NCI-H524 treated with DMSO at 0.1 percent for 48 hours (cell line): Measurements from ENCODE around the gene TAX1BP1.

Experiments
- DNase-seq: peaks from one replicate; lab custom pipeline; 2025; lab: John Stamatoyannopoulos, UW

Gene TAX1BP1

GRCh38 chr7:27739301-27739908, 557 bp upstream of the TAX1BP1 start:
- DNase-seq, result no peak

GRCh38 chr7:27740449-27741086, 606 bp downstream of the TAX1BP1 start:
- DNase-seq, result peak; percentile 15

DNA sequence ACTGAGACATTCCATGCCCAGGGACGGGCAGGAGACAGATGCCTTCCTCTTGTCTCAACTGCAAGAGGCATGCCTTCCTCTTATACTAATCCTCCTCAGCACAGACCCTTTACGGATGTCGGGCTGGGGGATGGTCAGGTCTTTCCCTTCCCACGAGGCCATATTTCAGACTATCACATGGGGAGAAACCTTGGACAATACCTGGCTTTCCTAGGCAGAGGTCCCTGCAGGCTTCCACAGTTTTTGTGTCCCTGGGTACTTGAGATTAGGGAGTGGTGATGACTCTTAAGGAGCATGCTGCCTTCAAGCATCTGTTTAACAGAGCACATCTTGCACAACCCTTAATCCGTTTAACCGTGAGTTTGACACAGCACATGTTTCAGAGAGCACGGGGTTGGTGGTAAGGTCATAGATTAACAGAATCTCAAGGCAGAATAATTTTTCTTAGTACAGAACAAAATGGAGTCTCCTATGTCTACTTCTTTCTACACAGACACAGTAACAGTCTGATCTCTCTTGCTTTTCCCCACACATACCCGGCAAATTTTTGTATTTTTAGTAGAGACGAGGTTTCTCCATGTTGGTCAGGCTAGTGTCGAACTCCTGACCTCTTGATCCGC, 2.2 kb downstream of the TAX1BP1 start:
- peak; percentile 67 for DNase-seq

DNA sequence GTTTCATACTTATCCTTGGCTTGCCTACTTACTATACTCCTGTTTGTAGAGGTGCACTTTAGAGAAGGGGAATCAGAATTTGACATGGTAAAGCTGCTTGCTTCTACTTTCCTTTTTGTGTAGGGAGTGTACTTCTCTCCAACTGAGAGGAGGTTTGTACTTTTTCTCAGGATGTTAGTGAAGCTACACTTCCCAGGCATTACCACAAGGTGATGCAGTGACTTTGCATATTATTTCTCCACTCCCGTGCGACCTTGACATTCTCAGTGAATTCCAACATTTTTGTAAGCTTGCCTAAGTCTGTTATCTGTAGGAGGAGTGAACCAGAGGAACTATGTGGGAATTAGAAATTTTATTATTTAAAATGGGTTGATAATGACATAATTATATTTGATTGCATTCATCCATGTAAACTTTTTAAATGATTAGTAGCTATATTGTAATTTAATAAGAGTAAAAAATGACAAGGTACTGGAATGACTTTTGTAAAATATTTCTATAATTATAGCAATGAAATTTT, 5.2 kb downstream of the TAX1BP1 start:
- no peak for DNase-seq

DNA sequence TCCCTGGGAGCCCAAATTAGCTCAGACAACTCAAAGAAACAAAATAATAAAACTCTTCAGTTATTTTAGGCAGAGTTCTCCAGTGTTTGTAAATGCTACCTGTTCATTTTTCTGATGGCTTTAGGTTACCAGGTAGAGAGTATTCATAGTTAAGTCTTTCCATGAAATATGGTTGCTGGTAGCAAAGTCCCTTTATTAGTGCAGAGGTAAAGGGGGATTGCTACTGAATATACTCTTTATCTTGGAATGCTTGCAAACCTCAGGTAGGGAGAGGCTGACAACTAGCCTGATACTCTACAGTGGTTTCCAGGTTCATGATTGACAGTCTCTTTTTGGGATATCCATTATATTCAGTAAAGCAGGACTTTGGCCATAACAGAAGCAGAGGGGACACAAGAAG, 6.5 kb downstream of the TAX1BP1 start:
- no peak for DNase-seq

GRCh38 chr7:27746978-27747377, 7.0 kb downstream of the TAX1BP1 start:
- DNase-seq, result no peak

DNA sequence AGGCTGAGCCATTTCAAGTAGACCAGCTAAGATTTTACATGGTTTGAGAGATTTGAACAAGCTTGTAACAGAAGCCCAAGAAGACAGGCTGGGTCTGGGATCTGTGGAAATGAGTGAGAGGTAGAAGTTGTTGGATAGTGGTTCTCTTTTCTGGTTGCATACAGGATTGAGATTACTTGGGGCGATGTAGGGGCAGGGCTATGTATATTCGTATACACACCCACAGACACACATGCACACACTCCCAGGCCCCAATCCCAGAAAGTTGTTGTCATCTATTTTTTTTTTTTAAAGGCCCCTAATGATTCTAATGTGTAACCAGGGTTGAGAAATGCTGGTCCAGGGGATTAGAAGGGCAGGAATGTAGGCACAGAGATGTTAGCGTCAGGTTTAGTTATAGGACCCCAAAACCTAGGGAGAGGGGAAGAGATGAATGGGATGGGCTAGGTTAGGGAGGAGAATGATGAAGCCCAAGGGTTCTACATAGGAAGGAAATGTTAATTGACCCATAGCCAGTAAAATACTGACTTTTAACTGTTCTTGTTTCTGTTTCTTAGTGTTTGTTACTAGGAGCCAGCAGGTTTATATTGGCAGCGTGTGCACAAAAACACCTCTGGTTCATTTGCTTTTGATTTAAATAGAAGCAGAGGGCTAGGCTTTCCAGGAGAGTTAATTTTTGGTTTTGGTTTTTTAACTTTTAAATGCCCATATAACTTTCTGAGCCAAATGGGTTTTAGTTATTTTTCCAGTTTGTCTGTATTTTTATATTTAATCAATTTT, 7.8 kb downstream of the TAX1BP1 start:
- no peak for DNase-seq

- no peak for DNase-seq
Measured at GRCh38 chr7:27750316-27750715, 10.4 kb downstream of the TAX1BP1 start.

DNA sequence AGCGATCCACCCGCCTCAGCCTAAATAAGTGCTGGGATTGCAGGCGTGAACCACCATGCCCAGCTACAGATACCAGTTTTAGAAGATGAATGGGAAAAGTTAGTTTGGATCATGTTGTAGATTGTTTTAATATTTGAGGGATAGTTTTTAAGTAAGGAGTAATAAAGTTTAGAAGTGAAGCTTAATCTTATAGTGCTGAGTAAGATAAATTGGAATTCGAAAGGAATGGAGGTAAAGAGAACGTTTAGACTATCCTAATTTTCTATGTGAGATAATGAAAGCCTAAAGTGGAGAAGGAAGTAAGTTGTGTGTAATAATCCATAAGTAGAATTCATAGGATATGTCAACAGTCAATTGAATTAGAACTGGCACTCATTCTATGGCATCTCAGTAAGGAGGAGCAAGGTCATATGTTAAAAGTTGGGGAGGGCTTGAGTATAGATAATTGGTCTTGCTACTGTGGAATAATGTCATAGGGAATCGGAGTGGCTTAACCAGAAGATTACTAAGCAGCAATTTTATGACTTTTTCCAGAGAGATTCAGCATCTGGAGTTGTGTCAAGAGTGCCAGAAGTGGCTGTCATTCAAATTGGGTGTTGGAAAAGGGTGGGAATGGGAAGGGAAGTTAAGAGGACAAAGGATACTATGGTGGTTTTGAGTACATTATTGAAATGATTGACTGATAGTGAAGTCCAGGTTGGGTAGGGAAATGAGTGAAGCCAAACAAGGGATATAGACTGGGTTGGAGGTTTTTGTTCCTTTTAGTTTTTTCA, 12.1 kb downstream of the TAX1BP1 start:
- DNase-seq, result peak; percentile 37

- no peak for DNase-seq
Measured at GRCh38 chr7:27753863-27754262, 13.9 kb downstream of the TAX1BP1 start.

DNA sequence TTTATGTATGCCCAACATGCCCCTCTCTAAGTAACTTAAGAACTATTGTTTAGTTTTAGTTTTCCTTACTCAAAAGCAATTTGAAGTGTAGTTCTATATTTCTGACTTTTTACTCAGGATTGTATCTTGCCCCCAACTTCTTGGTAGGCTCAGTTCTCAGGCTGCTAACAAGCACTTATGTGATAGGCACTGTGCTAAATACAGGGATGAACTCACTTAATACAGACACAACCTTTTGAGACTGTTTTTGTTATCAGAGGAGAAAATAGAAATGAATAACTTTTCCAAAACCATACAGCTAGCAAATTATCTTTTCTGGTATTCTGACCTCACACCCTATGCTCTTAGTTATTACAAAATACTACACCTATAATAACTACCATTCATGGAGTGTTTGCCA, 16.3 kb downstream of the TAX1BP1 start:
- no peak for DNase-seq

GRCh38 chr7:27759491-27759890, 19.5 kb downstream of the TAX1BP1 start:
- no peak for DNase-seq

DNA sequence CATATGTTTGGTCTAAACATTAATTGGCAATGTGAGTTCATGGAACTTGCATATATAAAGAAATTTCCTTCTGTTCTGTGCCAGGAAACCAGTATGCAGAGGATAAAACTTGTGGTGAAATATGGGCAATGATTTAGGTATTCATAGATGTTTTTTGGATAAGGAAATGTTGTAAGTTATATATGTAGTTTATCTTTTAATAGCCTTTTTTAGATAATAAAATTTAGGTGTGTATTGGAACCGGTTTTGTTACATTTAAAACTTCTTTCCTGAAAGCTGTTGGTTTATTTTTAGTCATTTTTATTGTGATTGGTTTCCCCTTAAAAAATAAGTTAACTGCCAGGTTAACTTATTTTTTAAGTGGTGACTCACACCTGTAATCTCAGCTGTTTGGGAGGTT, 22.1 kb downstream of the TAX1BP1 start:
- DNase-seq, result no peak

DNA sequence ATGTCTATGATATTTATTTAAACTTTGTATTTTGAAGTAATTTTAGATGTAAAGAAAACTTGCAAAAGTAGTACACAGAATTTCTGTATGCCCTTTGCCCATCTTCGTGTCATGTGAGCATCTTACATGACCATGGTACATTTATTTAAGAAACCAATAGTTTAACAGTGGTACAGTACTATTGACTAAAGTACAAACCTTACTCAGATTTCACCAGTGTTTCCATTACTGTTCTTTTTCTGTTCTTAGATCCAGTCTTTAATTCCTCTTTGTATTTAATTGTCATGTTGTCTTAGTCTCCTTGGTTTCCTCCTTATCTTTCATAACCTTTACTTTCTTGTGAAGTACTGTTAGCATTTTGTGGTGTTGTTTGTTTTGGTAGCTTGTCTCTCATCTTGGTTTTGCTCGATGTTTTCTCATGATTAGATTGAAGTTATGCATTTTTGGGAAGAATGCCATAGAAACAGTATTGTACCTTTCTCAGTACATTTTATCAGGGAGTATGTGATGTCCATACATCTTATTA, 24.1 kb downstream of the TAX1BP1 start:
- DNase-seq, result no peak

DNA sequence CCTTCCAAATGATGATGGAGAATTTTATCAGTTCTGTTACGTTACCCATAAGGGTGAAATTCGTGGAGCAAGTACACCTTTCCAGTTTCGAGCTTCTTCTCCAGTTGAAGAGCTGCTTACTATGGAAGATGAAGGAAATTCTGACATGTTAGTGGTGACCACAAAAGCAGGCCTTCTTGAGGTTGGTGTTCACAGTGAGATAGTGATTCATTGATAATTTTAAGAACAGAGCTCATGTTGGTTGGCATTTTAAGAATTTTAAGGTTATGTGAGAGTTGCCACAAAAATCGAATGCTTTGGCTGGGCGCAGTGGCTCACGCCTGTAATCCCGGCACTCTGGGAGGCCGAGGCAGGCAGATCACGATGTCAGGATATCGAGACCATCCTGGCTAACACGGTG, 25.9 kb downstream of the TAX1BP1 start:
- no peak for DNase-seq

DNA sequence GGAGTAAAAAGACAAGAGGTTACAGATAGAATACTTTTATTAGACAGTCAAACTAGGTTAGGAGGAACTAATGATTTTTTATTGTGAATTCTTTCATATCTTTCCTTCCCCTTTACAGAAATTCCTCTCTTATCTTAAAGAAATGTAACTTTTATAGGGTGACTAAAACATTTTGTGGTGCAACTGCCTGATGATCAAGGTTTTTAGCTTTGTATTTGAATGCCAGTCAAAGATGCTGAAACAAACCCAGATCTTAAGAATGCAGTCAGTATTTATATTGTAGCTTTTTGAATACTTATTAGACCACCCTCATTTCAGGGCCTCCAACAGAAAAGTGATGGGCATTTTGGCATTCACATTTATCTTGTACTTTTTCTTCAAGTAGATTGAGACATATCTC, 27.4 kb downstream of the TAX1BP1 start:
- no peak for DNase-seq

DNA sequence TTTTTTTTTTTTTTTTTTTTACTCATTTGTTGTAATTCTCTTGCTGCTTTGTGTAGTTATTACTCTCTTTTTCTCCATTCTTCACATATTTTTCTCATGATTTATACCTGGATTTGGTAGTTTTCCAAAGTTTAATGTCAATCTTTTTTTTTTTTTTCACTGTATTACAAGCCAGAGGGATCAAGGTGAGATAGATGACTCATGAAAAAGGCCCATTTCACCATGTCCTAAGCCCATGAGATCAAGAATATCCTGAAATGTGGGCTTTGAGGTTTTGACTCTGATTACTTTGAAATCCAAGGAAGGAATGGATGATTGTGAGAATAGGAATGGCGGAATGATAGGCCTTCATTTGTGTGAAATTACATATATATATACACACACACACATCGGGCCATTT, 31.1 kb downstream of the TAX1BP1 start:
- DNase-seq, result no peak

GRCh38 chr7:27774717-27775328, 34.9 kb downstream of the TAX1BP1 start:
- DNase-seq, result no peak

DNA sequence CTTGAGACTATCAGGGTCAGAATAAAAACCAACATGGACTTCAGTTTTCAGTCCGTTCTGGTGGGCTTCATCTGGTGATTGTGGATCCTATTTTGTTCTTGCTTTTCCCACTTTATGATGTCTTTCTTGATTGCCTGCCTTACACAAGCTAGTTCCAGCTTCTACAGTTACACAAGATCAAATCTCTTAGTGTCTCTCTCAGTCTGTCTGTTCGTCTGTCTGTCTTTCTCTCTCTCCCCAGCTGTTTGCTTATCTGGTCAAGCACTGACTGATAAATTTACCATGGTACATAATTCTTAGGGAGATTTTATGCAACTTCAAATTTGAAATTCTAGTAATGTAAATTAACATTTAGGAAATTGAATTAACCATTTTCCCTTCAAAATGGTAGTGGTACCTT, 35.8 kb downstream of the TAX1BP1 start:
- DNase-seq, result no peak

DNA sequence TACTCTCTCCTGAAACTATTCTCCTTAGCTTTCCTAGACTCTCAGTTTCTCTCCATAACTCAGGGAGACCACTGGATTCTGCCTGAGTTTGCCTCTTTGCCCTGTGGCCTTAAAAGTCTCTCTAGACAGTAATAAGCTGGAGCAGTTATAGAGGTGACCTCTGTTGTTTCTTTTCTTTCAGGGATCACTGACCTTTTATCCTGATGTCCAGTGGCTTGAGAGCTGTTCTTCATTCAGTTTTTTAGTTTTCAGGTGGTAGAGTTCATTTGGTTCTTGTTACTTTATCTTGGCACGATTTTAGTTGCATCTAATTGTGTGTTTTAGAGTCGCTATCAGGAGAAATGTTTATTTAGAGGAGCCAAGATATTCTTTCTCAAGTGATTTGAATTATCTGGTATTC, 37.7 kb downstream of the TAX1BP1 start:
- no peak for DNase-seq

DNA sequence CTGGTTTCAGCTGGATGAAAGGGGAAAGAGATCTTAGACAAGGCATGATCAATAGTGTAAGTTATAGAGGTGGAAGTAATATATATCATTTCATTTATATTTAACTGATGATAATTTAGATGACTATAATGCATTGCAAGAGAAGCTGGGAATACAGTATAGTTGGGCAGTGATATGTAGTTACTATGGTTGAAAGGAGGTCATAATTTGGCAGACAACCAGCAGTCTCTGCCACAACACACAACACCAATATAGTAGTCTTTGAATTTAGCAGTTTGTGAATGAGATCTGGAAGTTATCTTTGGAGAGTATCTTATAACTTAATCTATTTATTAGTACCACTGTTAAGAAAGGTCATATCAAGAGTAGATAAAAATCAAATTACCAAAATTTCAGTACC, 39.9 kb downstream of the TAX1BP1 start:
- DNase-seq, result no peak
